ENCODE measurements around the gene SERPINB6. TPM values are rescaled to one million over a fixed set of nuclear protein-coding genes. Genes with fewer than 3 reads are reported as not detected.
A peak's percentile ranks its signal among the peaks of the same experiment; 100 is the strongest.

Gene SERPINB6
- total RNA-seq, 2 experiments from 2014 or later, result 13.2 TPM; not detected in 1

DNA sequence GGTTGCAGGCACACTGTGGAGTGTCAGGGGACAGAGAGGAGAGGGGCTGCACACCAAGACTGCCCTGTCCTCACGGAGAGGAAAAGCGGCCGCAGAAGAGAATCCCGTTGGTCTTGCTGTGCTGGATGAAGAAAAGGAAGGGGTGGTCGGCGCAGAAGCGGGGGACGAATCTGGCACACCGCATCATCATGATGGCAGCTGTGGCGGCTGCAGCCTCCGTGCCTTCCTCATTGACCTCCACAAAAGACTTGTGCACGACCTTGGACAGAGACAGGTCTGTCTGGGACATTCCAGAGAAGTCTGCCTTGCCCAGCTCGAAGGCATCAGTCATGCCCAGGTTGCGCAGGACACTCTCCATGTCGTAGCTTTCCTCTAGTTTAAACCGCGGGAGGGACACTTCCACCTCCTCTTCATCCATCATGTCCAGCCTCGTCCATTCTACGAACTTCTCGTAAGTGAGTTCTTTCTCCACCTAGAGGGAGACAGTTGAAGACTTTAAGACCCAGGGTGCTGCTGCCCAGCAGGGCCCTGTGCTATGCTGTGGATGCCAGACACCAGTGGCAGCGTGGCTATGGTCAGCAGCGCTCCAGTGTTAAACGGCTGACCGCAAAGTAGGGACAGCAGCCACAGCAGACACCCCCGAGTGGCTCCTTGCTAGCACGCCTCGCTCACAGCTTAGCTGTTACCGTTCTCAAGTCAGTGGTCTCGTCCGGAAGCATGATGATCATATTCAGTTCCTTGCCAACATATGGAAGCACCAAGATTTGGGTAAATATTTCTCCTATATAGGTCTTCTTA lies 22.9 kb downstream of the SERPINB6 start:
- H3K4me2 ChIP-seq (ENCODE audit: low read length), result no peak overlapping the region
- POLR2A ChIA-PET, result interaction anchor here (0.7 to 1.5 kb wide), 2 partner anchors 10 to 151 kb away, joined by 3 read pairs; no protein-coding TSS in a partner anchor
- CTCF ChIA-PET (ENCODE audit: unreplicated experiment), result no interaction called here
- no peaks in the 10 kb centered on the region for H3K9me3 ChIP-seq (ENCODE audit: low read length)
- intact Hi-C loops (cut with micrococcal nuclease; ENCODE audit: unreplicated experiment), result no loop called here
- H3K4me3 ChIP-seq (ENCODE audit: low read depth, low read length, poor library complexity, severe bottlenecking), result no peak overlapping the region
- no peak for DNase-seq (ENCODE audit: low spot score)
- H3K9me2 ChIP-seq (ENCODE audit: insufficient read depth, low read length), result no peaks in the 10 kb centered on the region
- peaks cover 62% of the 10 kb centered on the region for H3K4me1 ChIP-seq (ENCODE audit: insufficient read depth, low read length, poor library complexity, severe bottlenecking)
- H4K20me1 ChIP-seq (ENCODE audit: insufficient read depth, low read length), result no peaks in the 10 kb centered on the region
- no peaks in the 10 kb centered on the region for H3K79me2 ChIP-seq (ENCODE audit: insufficient read depth, low read depth, low read length)
- no peak for TF ChIP-seq EZH2phosphoT487 (IDR thresholded peaks at IDR 0.05; ENCODE audit: borderline replicate concordance, low read depth, low read length)
- TF ChIP-seq, protein P1, sequence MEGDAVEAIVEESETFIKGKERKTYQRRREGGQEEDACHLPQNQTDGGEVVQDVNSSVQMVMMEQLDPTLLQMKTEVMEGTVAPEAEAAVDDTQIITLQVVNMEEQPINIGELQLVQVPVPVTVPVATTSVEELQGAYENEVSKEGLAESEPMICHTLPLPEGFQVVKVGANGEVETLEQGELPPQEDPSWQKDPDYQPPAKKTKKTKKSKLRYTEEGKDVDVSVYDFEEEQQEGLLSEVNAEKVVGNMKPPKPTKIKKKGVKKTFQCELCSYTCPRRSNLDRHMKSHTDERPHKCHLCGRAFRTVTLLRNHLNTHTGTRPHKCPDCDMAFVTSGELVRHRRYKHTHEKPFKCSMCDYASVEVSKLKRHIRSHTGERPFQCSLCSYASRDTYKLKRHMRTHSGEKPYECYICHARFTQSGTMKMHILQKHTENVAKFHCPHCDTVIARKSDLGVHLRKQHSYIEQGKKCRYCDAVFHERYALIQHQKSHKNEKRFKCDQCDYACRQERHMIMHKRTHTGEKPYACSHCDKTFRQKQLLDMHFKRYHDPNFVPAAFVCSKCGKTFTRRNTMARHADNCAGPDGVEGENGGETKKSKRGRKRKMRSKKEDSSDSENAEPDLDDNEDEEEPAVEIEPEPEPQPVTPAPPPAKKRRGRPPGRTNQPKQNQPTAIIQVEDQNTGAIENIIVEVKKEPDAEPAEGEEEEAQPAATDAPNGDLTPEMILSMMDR (conservative IDR thresholded peaks at IDR 0.05; ENCODE audit: low read length), result no peak
- H3K36me3 ChIP-seq (ENCODE audit: insufficient read depth, low read length), result no peaks in the 10 kb centered on the region
- BruUV-seq (replicated peaks), result no TSS peak
- H2AFZ ChIP-seq (ENCODE audit: low read length), result no peak overlapping the region
- no peak overlapping the region for H3K27ac ChIP-seq (ENCODE audit: low read depth, low read length, poor library complexity, severe bottlenecking)

DNA sequence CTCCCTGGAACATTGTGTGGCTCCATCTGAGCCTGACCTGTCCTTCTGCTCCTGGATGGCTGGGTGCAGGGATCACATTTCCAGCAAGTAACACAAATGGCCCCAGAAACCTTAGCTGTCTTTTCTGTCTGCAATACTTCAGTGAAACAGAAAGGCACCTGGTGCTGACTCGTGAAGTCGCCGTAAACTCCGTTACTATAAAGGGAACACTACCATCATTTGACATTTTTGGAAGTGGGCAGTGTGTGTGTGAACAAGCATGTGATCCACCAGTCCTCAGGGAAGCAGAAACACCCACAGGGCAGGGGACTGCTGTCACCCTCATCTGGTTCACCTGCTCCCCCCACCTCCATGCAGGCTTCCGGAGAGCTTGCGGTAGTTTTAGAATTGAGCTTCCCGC lies 23.9 kb downstream of the SERPINB6 start:
- Histone ChIP-seq H4K20me1 (ENCODE audit: insufficient read depth, low read length) (no peaks in the 10 kb centered on the region), H3K79me2 (ENCODE audit: insufficient read depth, low read depth, low read length) (no peaks in the 10 kb centered on the region), H3K27ac (ENCODE audit: low read depth, low read length, poor library complexity, severe bottlenecking) (no peak overlapping the region), H2AFZ (ENCODE audit: low read length) (0 out of 2 replicates have a peak overlapping the region, but pooled peaks have one; percentile 34), H3K4me2 (ENCODE audit: low read length) (peak overlapping the region; percentile 30; the same call in 1 of the 2 replicates), H3K4me1 (ENCODE audit: insufficient read depth, low read length, poor library complexity, severe bottlenecking) (peaks cover 65% of the 10 kb centered on the region), H3K9me3 (ENCODE audit: low read length) (no peaks in the 10 kb centered on the region), H3K4me3 (ENCODE audit: low read depth, low read length, poor library complexity, severe bottlenecking) (no peak overlapping the region), H3K36me3 (ENCODE audit: insufficient read depth, low read length) (no peaks in the 10 kb centered on the region), H3K9me2 (ENCODE audit: insufficient read depth, low read length) (no peaks in the 10 kb centered on the region)
- TF ChIP-seq EZH2phosphoT487 (IDR thresholded peaks at IDR 0.05; ENCODE audit: borderline replicate concordance, low read depth, low read length), result no peak
- TF ChIP-seq, protein P1 (conservative IDR thresholded peaks at IDR 0.05; ENCODE audit: low read length), result no peak
- BruUV-seq (replicated peaks), result no TSS peak
- no peak for DNase-seq (ENCODE audit: low spot score)
- ChIA-PET CTCF (ENCODE audit: unreplicated experiment) (no interaction called here), POLR2A (interaction anchor here (1.5 to 1.8 kb wide), 2 partner anchors 10 to 63 kb away, joined by 3 to 5 read pairs; no protein-coding TSS in a partner anchor)
- intact Hi-C loops (cut with micrococcal nuclease; ENCODE audit: unreplicated experiment), result no loop called here

DNA sequence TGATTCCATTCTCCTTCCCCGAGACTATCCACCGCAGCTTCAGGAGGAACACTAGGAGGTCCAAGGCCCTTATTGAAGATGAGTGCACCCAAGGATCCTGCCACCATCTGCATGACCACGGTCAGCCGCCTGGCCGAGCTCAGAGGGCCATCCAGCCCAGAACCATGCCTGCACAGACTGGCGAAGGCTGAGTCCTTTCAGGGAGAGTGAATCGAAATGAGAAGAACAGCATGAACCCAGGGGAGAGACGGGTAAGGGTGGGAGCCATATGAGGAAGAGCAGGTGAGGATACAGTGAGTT lies 26.3 kb downstream of the SERPINB6 start:
- TF ChIP-seq EZH2phosphoT487 (IDR thresholded peaks at IDR 0.05; ENCODE audit: borderline replicate concordance, low read depth, low read length), result no peak
- TF ChIP-seq, protein P1 (conservative IDR thresholded peaks at IDR 0.05; ENCODE audit: low read length), result no peak
- Histone ChIP-seq H3K4me1 (ENCODE audit: insufficient read depth, low read length, poor library complexity, severe bottlenecking) (peaks cover 69% of the 10 kb centered on the region), H3K36me3 (ENCODE audit: insufficient read depth, low read length) (no peaks in the 10 kb centered on the region), H3K4me2 (ENCODE audit: low read length) (peak overlapping the region; percentile 36), H3K4me3 (ENCODE audit: low read depth, low read length, poor library complexity, severe bottlenecking) (no peak overlapping the region), H3K9me2 (ENCODE audit: insufficient read depth, low read length) (no peaks in the 10 kb centered on the region), H2AFZ (ENCODE audit: low read length) (no peak overlapping the region), H3K27ac (ENCODE audit: low read depth, low read length, poor library complexity, severe bottlenecking) (no peak overlapping the region), H4K20me1 (ENCODE audit: insufficient read depth, low read length) (no peaks in the 10 kb centered on the region), H3K9me3 (ENCODE audit: low read length) (no peaks in the 10 kb centered on the region), H3K79me2 (ENCODE audit: insufficient read depth, low read depth, low read length) (no peaks in the 10 kb centered on the region)
- peak; percentile 40 for DNase-seq (ENCODE audit: low spot score)
- intact Hi-C loops (cut with micrococcal nuclease; ENCODE audit: unreplicated experiment), result no loop called here
- no TSS peak for BruUV-seq (replicated peaks)
- POLR2A ChIA-PET, result interaction anchor here (2.6 kb wide), 1 partner anchor 14 kb away, joined by 8 read pairs; no protein-coding TSS in a partner anchor
- CTCF ChIA-PET (ENCODE audit: unreplicated experiment), result interaction anchor here (2.9 kb wide), 1 partner anchor 7 kb away, joined by 20 read pairs; no protein-coding TSS in a partner anchor

All from OCI-LY7 (cell line).